CD4-positive, alpha-beta T cell treated with Interleukin-2 at 100 ng/mL for 4 hours (primary cell): ENCODE data around the gene PDCD6IP.
A peak's percentile ranks its signal among the peaks of the same experiment; 100 is the strongest.
"Not testable (repeated sequence)": the region's sequence is repeated elsewhere in the genome, so short reads cannot be mapped to it uniquely, and the experiment has no call there.

Experiments
- DNase-seq: peaks from one replicate; pipeline ENCODE4 v3.0.0-alpha.2; 2020; ENCODE audit warnings: low spot score

Gene PDCD6IP, protein sequence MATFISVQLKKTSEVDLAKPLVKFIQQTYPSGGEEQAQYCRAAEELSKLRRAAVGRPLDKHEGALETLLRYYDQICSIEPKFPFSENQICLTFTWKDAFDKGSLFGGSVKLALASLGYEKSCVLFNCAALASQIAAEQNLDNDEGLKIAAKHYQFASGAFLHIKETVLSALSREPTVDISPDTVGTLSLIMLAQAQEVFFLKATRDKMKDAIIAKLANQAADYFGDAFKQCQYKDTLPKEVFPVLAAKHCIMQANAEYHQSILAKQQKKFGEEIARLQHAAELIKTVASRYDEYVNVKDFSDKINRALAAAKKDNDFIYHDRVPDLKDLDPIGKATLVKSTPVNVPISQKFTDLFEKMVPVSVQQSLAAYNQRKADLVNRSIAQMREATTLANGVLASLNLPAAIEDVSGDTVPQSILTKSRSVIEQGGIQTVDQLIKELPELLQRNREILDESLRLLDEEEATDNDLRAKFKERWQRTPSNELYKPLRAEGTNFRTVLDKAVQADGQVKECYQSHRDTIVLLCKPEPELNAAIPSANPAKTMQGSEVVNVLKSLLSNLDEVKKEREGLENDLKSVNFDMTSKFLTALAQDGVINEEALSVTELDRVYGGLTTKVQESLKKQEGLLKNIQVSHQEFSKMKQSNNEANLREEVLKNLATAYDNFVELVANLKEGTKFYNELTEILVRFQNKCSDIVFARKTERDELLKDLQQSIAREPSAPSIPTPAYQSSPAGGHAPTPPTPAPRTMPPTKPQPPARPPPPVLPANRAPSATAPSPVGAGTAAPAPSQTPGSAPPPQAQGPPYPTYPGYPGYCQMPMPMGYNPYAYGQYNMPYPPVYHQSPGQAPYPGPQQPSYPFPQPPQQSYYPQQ

DNA sequence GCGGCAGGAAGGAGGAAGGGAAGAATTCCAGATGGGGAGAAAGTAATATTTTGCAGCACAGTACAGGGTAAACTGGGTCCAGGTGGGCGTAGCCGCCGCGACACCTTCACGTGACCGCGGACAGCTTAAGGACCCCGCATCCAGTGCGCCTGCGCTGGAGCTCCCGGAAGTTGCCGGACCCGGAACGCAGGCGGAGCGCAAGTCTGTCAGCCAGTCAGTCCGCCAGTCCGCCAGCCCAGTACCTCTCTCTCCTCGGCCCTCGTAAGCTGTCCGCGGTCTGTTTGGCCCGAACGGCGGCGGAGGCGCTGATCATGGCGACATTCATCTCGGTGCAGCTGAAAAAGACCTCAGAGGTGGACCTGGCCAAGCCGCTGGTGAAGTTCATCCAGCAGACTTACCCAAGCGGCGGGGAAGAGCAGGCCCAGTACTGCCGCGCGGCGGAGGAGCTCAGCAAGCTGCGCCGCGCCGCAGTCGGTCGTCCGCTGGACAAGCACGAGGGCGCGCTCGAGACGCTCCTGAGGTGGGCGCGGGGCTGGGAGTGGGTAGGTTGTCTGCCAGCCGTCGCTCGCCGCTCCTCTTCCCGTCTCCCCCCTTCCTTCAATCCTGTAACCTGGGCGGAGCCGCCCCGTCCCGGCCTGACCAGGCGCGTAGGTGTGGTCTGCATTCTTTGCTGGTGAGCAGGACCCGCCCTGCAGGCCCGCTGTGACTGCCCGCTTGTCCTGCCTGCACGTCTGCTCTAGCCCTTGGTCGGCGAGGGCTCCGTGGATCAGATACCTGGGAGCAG is at the start of gene PDCD6IP:
PDCD6IP (plus strand) TSS at position 213 of the 784 bp plus-strand sequence; CDS start at position 312, 99 bp downstream.
- DNase-seq: peak; percentile 90

DNA sequence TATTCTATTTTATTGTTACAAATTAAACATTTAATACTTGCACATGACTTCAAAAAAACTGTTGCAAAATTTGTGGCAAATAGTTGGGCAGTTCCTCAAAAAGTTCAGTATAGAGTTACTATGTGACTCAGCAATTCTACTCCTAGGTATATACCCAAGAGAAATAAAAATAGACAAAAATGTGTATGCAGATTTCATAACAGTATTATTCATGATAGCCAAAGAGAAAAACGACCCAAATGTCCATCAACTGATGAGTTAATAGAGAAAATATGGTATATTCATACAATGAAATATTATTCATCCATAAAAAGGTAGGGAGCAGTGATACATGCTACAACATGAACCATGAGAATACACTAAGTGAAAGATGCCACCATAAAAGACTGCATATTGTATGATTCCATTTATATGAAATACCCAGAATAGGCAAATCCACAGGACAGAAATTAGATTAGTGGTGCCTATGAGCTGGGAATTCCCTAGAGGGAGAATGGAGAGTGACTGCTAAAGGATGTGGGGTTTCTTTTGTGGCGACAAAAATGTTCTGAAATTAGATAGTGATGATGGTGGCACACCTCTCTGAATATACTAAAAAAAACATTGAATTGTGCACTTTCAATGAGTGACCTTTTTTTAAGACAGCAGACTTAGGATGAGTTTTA is 48.8 kb upstream of the PDCD6IP start:
- no peak for DNase-seq

DNA sequence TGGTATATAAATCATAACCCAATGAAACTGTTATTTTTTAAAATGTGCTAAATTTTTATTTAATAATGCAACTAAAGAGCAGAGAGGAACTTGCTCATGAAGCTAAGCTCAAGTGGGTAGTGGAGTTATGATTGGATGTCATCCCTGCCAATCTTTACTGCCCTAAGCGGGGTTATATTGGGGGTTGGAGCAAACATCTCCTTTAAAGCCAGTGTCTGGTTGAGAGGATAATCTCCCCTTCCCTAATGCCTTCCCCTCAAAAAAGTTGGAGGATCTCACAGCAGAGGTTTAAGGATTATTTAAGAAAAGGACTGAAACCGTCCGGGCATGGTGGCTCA is 48.2 kb upstream of the PDCD6IP start:
- no peak for DNase-seq

DNA sequence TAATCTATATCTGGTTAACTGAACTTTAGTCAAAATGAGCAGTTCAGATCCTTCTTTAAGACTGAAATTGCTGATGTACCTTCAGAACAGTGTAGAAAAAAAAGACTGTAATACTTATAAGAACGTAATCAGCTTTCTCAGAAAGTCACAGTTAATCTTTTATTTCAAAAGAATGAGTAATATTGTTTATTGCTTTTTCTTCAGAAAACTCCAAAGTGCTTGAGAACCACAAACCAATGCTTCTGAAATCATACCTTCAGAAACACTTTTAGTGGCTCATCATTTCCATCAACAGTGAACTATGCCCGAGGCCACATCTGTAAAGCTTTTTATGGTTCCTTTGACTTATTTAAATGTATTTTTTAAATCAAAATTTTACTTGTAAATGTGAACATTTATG is 47.1 kb upstream of the PDCD6IP start:
- no peak for DNase-seq

DNA sequence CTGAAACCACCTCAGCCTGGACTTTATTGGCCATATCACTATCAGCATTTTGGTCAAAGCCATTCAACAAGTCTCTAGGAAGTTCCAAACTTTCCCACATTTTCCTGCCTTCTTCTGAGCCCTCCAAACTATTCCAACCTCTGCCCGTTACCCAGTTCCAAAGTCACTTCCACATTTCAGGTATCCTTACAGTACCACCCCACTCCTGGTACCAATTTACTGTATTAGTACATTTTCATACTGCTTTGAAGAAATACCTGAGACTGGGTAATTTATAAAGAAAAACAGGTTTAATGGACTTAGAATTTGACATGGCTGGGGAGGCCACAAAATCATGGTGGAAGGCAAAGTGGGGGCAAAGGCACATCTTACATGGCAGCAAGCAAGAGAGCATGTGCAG is 44.0 kb upstream of the PDCD6IP start:
- DNase-seq: not testable (repeated sequence)

DNA sequence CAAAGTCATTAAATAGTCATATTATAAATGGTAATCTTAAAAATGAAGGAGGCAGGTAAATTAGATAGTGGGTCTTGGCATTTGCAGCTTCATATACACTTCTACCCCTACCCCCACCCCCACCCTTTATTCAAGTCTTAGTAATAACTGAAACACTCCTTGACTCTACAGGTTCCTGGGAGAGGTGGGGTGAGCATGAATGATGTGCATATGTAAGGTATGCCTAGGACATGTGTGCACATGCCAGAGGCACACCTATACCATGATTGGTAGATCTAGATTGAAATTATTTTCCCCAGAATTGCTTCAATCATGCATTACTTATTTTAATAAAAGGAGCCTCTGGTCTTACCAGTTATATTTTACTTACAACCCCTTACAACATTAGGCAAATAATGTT is 40.1 kb upstream of the PDCD6IP start:
- no peak for DNase-seq

DNA sequence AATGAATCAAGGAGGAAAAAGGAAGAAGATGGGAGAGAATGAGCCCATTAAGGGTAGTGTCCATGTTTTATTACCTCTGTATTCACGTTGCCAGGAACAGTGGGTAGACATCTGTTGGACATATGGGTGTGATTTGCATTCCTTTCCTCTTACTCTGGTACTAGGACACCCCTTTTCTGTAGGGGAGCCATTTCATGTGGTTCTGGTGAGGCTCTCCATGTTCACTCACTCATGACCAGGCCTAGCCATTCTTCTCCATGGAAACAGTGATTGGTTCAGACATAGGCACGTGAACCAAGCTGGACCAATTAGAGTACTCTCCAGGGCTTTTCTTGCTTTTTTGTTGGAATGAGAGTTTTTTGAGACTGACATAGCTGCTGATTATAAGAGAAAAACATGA is 39.6 kb upstream of the PDCD6IP start:
- DNase-seq: no peak

DNA sequence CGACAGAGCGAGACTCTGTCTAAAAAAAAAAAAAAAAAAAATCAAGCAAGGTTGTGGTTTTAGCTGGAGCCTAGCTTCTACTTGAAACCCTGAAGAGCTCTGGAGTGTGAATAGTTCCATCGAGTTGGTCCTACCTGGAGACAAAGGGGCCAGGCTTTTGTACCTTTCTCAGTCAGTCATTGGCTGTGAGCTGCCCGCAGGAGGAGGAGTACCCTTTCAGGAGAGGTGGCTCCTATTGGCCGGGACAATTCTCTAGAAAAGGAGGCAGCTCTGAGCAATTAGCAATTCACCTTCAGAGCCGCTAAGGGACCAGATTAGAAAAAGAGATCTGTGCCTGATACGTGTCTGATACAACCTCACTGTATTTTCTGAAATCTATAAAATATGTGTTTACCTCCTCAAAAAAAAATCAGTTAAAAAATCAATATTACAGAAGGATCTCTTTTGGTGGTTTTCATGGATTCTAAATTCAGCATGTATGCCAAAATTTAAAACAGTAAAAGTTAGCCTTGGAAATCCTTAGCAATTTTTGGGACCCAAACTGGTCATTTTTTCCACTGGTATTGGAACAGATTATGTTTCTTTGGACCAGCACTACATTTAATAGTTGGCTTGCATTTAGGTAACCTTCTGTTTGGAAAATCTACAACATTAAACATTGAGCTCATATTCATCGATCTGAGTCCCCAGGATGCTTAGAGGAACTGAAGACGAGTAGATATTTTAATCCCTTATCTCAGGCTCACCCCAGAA is 29.7 kb upstream of the PDCD6IP start:
- DNase-seq: no peak

DNA sequence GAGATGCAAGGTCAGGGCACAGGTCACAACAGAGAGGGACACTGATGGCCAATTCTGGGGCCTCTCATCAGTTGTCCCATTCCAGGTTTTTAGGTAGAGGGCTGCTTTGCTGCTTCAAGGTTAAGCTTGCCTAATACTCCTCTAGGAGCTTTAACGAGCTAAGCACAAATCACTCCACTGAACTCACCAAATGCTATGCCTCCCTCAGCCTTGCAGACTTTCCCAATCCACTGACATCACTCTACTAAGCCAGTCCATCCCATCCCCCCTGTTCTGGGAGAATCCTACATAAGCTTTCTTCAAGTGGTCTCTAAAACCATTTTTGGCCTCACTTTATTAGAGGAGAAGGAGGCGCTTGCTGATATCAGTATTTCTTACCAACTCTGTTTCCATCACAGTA is 24.8 kb upstream of the PDCD6IP start:
- DNase-seq: no peak

DNA sequence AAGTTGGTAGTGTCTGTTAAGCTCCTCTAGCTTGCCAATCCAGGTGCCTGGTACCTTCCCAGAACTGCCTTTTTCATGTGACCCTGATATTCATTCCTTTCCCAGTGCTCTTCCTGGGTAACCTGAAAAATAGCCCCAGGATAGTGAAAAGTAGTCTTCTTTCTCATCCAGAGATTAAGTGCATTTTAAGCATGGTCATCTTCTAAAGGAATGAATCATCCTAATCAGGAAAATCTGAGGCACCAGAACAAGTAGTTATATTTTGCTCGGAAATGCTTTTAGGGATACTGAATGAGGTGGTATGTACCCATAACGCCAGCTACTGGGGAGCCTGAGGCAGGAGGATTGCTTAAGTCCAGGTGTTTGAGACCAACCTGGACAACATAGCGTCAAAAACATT is 23.1 kb upstream of the PDCD6IP start:
- DNase-seq: no peak

DNA sequence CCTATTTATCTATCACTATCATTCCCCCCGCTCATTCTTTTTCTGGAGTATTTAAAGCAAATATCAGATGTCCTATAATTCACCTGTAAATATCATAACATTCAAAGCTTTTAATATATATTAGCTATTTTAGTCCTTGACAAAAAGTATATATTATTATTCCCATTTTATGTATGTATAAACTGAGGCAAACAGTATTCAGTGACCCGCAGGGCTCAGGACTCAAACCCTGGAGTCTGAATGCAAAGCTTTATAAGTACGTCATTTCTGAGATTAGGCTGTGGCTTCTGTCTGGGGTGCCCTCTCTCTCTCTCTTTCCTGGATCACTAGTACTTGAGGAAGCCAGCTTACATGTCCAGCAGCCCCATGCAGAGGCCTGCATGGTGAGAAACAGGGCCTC is 20.4 kb upstream of the PDCD6IP start:
- DNase-seq: no peak

DNA sequence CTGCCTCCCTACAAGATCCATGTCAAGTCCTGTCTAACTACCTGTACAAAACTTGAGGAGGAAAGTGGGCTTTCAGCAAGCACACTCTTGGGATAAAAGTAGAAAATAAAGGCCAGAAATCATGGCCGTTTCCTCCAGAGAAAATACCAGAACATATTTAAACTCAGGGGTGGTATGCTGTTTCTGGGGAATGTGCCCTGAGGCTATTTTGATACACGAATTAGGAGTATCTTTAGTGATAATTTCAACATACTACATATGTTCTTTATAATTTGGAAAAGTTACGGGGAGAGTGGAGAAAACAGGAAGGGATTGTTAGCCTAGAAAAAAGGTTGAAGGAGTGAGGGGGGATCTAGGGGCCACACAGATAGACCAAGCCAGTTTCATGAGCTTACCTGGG is 18.7 kb upstream of the PDCD6IP start:
- no peak for DNase-seq

DNA sequence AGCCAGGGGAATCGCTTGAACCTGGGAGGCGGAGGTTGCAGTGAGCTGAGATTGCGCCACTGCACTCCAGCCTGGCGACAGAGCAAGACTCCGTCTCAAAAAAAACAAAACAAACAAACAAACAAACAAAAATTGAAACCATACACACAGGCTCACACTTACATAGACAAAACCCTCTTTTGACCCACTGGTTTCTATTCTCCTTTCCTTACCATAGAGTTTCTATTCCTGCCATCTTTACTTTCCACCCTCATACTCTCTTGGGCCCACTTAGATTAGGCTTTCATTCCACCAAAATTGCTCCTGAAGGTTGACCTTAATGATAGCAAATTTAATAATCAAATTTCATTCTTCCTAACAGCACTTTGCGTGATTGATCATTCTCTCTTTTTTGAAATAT is 17.0 kb upstream of the PDCD6IP start:
- DNase-seq: not testable (repeated sequence)

DNA sequence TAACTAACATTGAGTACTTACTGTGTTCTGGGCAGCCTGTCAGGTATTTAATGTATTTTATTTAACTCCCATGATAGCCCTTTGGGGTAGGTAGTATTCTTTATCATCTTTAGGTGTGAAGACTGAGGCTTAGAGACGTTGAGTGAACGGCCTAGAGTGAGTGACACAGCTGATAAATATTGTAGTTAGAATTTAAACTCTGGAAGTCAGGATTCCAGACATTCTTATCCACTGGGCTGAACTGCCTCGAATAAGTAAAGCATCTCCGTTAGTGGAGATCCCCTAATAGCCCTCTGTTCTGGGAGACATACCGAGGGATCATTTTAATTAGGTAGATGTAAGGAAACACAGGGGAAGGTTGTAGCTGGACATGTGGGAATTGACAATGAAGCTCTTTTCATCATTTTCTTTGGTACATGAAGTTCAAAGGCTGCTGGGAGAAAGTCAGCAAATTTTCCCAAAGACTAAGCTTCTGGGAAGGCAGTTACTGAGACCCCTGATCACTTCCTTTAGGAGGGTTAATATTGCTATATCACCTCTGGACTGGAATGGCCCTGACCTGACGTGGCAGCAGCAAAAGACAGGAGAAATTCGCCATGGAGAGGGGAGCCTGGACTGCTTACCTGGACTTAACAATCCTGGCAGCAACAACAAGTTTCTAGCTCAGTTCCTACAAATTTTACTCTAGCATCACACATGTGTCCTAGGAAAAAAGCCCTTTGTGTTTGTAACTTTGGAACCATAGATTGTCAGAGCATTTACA is 11.7 kb upstream of the PDCD6IP start:
- no peak for DNase-seq

DNA sequence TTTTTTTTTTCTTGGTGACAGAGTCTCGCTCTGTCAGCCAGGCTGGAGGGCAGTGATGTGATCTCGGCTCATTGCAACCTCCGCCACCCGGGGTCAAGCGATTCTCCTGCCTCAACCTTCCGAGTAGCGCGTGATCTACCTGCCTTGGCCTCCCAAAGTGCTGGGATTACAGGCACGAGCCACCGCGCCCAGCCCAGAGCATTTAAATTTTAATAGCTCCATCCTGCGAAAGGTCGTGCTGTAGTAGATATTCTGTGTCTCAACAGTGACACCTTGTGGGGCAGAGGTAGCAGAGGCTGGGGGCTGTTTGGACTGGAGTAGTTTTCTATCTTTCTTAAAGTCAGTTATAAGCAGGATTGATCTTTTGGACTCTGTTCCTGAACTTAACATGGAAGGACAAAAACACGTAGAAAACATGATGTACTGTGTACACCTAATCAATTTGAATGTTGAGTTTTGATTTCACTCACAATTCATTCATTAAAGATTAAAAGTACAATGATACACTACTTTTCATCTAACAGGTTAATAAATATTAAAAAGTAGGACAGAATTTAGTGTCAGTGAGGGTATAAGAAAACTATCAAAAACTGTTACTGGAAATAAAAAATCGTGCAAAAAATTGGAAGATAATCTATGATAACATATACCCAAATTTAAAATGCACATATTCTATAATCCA is 11.0 kb upstream of the PDCD6IP start:
- DNase-seq: peak; percentile 73

DNA sequence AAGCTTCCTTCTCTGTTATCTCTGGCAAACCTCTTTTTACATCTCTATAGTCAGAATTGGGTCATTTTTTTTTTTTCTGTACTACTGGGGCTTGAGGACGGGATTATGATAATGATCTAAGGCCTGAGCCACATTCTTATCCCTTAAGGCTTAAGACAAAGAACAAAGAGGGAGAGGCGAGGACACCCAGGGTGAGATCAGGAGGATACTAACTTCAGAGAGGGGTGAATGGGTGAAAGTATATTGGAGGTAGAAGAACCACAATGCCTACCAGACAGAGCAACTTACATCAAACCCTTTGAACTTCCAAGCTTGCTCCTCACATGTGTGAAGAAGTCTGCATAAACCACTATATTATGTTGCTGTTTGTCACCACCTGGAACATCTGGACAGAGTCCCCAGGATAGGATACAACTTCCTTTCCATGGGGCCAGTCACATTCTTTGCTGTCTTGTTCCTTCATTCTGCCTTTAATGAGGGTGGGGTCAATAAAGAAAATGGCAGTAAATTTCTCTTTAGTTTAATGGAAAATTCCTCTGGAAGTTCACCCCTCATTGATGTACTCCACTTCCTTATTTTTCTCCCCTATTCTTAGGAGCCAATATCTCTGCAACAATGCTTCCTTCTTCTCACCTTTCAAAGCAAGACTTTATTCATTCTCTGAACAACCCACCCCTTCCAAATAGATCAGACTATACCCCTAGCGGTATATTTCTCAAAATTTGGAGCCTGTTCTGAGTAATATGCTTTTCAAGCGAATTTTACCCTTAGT is 9.1 kb upstream of the PDCD6IP start:
- no peak for DNase-seq

DNA sequence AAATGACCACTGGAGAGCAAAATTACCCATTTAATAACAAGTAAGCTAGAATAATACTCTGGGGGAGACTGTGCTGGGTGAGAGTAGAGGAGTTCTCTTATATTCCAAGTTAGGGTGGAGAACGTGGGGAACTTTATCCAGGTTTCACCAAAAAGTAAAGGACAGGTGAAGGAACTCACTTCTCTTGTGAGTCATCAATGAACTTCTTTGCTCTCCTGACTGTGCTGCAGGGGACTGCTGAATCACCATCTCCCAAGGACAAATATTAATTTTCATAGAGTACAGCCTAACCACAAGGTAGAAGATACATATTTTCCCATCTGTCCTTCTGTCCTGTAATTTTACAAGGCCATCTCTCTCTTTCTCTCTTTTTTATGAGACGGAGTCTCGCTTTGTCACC is 8.3 kb upstream of the PDCD6IP start:
- DNase-seq: no peak

DNA sequence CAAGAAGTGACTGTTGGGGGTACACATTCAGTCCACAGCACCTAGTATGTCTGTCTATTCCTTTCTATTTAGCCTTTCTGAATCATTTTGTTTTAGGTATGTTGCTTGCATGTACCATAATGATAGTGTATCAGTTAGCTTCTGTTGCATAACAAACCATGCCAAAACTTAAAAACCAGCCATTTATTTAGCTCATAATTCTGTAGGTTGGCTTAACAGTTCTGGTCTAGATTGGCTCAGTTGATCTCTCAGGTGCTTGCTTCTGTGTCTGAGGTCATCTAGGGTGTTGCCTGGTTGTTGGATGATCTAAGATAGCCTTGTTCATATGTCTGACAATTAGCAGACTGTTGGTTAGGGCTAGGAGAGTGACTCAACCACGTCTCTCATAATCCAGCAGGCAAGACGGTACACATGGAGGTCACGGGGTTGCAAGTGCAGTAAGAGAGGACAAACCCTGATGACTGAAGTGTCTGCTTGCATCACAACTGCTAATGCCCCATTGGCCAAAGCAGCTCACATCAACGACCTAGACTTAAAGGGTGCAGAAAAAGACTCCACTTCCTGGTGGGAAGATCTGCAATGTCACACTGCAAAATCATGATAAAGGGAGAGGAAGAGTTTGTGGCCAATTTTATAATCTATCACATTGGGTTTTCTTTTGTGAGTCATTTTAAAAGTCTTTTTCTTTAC is 6.8 kb upstream of the PDCD6IP start:
- DNase-seq: peak; percentile 12
